Measurements from ENCODE around the gene BRF1.

The BRF1 gene

GRCh38 chr14:105249182-105250007, 51.4 kb downstream of the BRF1 start:
- Histone ChIP-seq H3K4me3 (peak overlapping the region; percentile 37 to 60 (median 54)), H3K27ac (peak overlapping the region in 20 of 21 experiments; percentile 35 to 97 (median 80))

GRCh38 chr14:105248368-105249181, 52.2 kb downstream of the BRF1 start, which contains the start of gene BTBD6:
Gene BTBD6, plus strand, starts transcription at chr14:105248533. Its CDS starts 179 bp downstream, at chr14:105248712.
- Histone ChIP-seq H3K27ac (peak within 1 kb of the TSS; percentile 63 to 97 (median 86)), H3K4me3 (peak within 1 kb of the TSS; percentile 37 to 60 (median 54))

GRCh38 chr14:105247715-105248367, 53.0 kb downstream of the BRF1 start:
- Histone ChIP-seq H3K4me3 (peak overlapping the region; percentile 37 to 60 (median 52)), H3K27ac (peak overlapping the region in 19 of 21 experiments; percentile 4 to 94 (median 70))

- no peak overlapping the region for H3K4me3 ChIP-seq
These were observed 53.8 kb downstream of the BRF1 start for GRCh38 chr14:105247026-105247425.

GRCh38 chr14:105244334-105244733, 56.5 kb downstream of the BRF1 start:
- Histone ChIP-seq H3K27ac (no peak overlapping the region), H3K4me3 (no peak overlapping the region)

More at GRCh38 chr14:105247026-105247425, 53.8 kb downstream of the BRF1 start:
- no peak overlapping the region for H3K27ac ChIP-seq

GRCh38 chr14:105241641-105242040, 59.2 kb downstream of the BRF1 start:
- H3K4me3 ChIP-seq: no peak overlapping the region
- H3K27ac ChIP-seq: no peak overlapping the region

- no peak overlapping the region for H3K27ac ChIP-seq
- H3K4me3 ChIP-seq: no peak overlapping the region
These were observed 59.8 kb downstream of the BRF1 start for GRCh38 chr14:105240811-105241576.

- no peak overlapping the region for H3K27ac ChIP-seq
- H3K4me3 ChIP-seq: no peak overlapping the region
These were observed 71.6 kb downstream of the BRF1 start for GRCh38 chr14:105229099-105229655.

- H3K27ac ChIP-seq: no peak overlapping the region
- no peak overlapping the region for H3K4me3 ChIP-seq
These were observed 72.2 kb downstream of the BRF1 start for GRCh38 chr14:105228562-105228961.

GRCh38 chr14:105227346-105227745, 73.5 kb downstream of the BRF1 start:
- Histone ChIP-seq H3K4me3 (no peak overlapping the region), H3K27ac (no peak overlapping the region)

- H3K27ac ChIP-seq: no peak overlapping the region
These were observed 74.6 kb downstream of the BRF1 start for GRCh38 chr14:105226198-105226597.

GRCh38 chr14:105224845-105225570, 75.8 kb downstream of the BRF1 start:
- Histone ChIP-seq H3K4me3 (no peak overlapping the region), H3K27ac (peak overlapping the region in 1 of 21 experiments; percentile 33)

More at GRCh38 chr14:105226198-105226597, 74.6 kb downstream of the BRF1 start:
- no peak overlapping the region for H3K4me3 ChIP-seq

- Histone ChIP-seq H3K27ac (no peak overlapping the region), H3K4me3 (no peak overlapping the region)
These were observed 76.8 kb downstream of the BRF1 start for GRCh38 chr14:105223770-105224544.

- no peak overlapping the region for H3K4me3 ChIP-seq
- H3K27ac ChIP-seq: no peak overlapping the region
These were observed 77.5 kb downstream of the BRF1 start for GRCh38 chr14:105223260-105223659.

- H3K27ac ChIP-seq: no peak overlapping the region
These were observed 79.1 kb downstream of the BRF1 start for GRCh38 chr14:105221598-105222178.

GRCh38 chr14:105220699-105221597, 79.9 kb downstream of the BRF1 start:
- Histone ChIP-seq H3K4me3 (no peak overlapping the region), H3K27ac (no peak overlapping the region)

More at GRCh38 chr14:105221598-105222178, 79.1 kb downstream of the BRF1 start:
- no peak overlapping the region for H3K4me3 ChIP-seq
